HG03439 (cell line): ENCODE results near the gene DHRS7B.
A peak's percentile ranks its signal among the peaks of the same experiment; 100 is the strongest.

Experiments used
- ATAC-seq: cut with Tn5 transposase; IDR thresholded peaks from one replicate; pipeline ENCODE4 v1.9.1; 2021; ENCODE audit warnings: mild to moderate bottlenecking, moderate library complexity; ENCODE audit not compliant: unreplicated experiment

Gene DHRS7B

DNA sequence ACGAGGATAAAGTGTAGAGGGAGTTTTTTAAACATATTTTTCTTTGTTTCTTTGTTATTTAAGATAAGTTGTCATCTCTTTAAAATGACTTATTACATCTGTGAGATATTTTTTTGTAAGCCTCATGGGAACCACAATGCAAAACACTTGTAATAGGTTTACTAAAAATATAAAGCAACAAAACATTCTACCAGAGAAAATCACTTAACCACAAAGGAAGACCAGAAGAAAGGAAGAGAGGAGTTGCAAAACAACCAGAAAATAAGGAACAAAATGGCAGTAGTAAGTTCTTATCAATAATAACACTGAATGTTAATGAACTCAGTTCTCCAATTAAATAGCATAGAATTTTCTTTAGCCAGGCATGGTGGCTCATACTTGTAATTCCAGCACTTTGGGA is 22.9 kb downstream of the DHRS7B start:
- ATAC-seq: no peak

DNA sequence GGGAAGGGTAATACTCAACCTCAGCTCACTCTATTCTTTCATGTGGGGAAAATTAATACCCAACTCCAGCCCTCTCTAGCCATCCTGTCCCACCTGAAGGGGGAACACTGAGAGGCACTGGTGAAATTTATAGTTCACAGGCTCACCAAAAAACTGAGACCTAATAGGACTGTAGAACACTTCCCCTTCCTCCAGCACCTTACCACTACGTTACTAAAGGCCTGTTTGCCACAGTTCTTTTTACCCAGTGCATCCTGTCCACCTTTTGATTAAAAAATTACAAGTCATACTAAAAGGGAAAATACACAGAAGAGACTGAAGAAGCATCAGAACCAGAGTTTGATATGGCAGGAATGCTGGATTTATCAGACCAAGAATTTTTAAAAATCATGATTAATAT is 26.0 kb downstream of the DHRS7B start:
- no peak for ATAC-seq

DNA sequence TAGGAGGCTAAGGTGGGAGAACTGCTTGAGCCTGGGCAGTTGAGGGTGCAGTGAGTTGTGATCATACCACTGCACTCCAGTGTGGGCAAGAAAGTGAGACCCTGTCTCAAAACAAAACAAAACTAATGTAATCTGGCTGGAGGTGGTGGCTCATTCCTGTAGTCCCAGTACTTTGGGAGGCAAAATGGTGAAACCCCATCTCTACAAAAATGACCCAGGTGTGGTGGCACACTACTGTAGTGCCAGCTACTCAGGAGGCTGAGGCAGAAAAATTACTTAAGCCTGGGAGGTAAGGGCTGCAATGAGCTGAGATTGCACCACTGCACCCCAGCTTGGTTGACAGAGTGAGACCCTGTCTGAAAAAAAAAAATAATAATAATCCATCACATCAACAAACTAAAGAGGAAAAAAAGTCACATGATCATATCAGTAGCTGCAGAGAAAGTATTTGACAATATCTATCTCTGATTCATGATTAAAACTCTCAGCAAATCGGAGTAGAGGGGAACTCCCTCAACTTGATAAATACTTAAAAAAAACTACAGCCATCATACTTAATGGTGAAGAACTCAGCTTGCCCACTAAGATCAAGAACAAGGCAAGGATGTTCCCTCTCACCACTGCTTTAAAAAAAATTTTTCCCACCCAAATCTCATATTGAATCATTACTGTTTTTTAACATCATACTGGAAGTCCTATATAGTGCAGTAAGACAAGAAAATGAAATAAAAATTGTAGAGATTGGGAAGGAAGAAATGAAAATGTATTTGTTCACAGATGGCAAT is 31.0 kb downstream of the DHRS7B start:
- no peak for ATAC-seq

DNA sequence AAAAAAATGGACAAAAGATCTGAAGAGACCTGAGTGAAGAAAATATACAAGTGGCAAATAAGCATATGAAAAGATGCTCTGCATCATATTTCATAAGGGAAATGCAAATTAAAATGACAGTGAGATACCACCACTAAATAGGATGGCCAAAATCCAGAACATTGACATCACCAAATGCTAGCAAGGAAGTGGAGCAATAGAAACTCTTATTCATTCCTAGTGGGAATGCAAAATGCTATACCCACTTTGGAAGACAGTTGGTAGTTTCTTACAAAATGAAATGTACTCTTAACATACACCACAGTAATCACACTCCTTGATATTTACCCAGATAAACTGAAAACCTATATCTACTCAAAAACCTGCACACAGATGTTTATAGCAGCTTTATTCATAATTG is 33.6 kb downstream of the DHRS7B start:
- no peak for ATAC-seq

- ATAC-seq: no peak
Measured at GRCh38 chr17:21161498-21162393, 35.0 kb downstream of the DHRS7B start.

DNA sequence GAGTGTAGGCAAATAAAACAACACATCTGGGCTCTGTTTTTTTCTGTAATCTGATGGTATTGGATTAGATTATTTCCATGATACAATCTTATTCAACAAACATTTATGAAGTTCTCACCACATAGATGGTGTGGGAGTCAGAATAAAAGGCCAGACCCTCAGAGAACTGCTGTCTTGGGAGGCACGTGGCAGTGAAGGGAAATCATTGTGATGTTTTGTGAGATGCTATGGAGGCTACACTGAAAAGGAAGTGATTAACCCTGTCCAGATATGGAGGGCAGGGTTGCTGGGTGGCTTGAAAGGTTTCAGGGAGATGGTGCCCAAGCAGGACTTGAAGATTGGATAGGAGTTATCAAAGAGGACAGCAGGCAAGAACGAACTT is 35.6 kb downstream of the DHRS7B start:
- ATAC-seq: no peak

- ATAC-seq: no peak
Measured at GRCh38 chr17:21163101-21163500, 36.3 kb downstream of the DHRS7B start.

- ATAC-seq: no peak
Measured at GRCh38 chr17:21164216-21164615, 37.5 kb downstream of the DHRS7B start.

- no peak for ATAC-seq
Measured at GRCh38 chr17:21164620-21165019, 37.9 kb downstream of the DHRS7B start.

DNA sequence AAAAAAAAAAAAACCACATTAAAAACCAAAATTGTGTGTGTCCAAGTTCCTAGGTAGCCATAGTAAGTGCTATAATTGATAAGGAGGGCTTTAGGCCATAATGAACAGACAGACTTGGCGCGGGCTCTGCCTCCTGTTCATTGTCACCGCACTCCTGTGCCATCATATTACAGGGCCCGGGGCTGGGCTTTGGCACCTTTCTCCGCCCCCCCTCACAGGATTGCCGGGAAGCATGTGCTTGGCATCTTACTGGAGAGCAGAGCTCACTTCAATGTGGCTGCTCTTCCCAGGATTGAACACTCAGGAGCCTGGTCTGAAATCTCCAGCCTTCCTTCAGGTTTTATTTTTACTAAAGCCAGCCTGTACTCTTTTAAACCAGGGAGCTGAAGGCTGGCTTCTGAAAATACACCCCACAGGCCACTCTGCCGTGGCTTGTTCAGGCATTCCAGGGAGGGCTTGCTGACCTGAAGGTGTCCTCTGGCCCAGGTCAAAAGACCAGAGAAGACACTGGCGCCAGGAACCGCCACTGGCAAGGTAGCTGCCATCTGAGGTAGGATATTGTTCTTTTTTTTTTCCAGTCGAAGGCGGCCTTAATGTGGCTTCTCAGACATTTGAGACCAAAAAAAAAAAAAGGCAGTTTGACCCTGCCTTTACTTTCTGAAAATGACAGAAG is 39.3 kb downstream of the DHRS7B start:
- ATAC-seq: no peak

GRCh38 chr17:21166595-21167210 is 39.9 kb downstream of the DHRS7B start:
- no peak for ATAC-seq

- no peak for ATAC-seq
Measured at GRCh38 chr17:21167303-21167702, 40.5 kb downstream of the DHRS7B start.

DNA sequence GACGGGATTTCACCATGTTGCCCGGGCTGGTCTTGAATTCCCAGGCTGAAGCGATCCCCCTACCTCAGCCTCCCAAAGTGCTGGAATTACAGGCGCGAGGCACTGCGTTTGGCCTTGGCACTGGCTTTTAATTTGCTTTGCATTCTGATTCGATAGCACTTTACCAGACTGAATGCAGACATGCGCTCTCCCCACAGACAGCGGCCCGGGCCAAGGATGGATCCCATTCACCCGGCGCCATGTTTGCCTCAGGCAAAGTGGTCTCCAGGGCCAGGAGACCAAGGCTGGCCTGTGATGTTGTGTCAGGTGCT is 41.7 kb downstream of the DHRS7B start:
- no peak for ATAC-seq

GRCh38 chr17:21169496-21169895 is 42.7 kb downstream of the DHRS7B start:
- no peak for ATAC-seq

GRCh38 chr17:21170809-21171208 is 44.0 kb downstream of the DHRS7B start:
- no peak for ATAC-seq

DNA sequence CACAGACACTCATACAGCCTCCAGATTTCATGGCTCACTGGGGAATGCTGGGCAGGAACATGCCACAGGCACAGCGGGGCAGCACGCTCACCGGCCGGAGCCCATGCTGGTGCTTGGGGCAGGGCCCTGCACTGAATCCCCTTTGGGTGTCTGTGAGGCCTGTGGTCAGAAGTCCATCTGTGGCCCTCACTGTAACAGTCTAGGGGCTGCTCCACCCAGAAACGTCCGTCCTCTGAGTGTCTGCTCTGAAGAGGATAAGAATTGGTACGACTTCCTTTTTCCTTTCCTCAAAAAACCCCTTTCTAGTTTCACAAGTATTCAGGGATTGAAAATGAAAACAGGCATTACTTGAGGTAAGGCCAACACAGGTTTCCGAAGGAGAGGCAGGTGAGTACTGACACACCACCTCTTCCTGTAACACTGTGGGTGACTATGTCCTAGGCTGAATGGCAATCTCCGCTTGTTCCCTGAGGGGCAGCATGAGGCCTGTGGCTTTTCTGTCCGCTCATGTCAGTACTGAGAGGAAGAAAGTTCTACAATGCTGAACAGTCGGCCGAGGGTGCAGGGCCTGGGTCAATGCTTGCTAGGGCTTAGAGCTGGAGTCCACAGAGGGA is 44.7 kb downstream of the DHRS7B start:
- ATAC-seq: peak; percentile 54

GRCh38 chr17:21171970-21172510 is 45.3 kb downstream of the DHRS7B start:
- no peak for ATAC-seq

GRCh38 chr17:21172846-21173245 is 46.1 kb downstream of the DHRS7B start:
- ATAC-seq: no peak

DNA sequence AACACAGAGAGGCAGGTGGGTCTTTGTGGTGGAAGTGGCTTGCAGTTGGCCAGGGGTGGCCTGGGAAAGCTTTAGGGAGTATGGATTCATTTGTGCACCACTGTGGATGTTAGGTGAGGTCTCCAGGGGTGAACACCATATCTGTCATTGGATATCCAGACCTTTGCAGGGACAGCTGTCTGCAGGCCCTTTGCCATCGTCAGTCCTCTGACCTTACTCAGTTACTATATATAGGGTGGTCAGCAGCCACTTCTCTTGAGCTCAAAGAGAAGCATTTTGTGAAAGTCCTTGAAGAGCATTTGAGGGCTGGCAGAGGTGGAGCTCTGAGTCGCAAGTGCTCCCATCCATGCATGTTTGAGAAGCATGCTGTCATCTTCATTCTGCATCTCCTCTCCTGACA is 46.8 kb downstream of the DHRS7B start:
- no peak for ATAC-seq

DNA sequence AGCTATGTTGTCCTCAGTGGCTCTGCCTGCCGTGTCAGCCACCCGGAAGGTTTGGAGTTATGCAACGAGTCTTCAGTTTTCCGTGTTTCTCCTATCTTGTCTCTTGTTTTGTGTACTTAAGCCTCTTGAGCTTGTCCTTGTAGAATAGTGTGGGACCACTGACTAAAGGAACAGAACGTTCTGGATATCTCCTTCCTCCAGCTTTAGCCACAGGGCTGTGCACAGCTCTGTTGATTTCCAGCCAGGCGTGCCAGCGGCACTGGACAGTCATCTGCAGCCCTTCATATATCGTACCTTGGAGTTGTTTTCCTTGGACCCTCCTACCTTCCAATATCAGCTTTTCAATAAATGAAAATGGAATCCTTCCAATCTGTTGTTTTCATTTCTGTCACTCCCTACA is 47.4 kb downstream of the DHRS7B start:
- ATAC-seq: no peak

DNA sequence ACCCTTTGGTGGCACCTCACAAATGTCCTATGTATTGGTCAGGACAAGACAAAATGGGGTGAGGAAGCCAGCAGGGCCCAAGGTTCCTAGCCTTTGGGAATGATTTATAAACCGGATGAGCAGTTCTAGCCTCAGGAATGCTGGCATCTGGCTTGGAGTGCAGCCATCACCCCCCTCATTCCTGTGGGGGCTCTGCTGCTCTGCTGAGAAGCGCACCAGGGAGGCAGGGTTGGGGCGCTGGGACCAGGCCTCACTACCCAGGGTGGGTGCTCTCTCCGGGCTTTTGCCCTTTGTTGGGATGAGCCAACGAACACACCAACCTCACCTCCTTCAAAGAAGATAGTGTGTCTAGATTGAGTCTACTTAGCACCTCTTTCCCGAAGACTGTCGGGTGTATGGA is 47.9 kb downstream of the DHRS7B start:
- ATAC-seq: no peak
